IgD-negative memory B cell (primary cell): ENCODE data around the gene CNOT4. TPM values are rescaled to one million over a fixed set of nuclear protein-coding genes. Genes with fewer than 3 reads are reported as not detected.
A peak's percentile ranks its signal among the peaks of the same experiment; 100 is the strongest.
"Not testable (repeated sequence)": the region's sequence is repeated elsewhere in the genome, so short reads cannot be mapped to it uniquely, and the experiment has no call there.

Source experiments
- H3K27ac Mint-ChIP-seq, 3 donors: one replicate each; pipeline ENCODE4 v1.8.0; 2020 to 2022; ENCODE audit warnings: mild to moderate bottlenecking in 3 of 3, mixed read lengths in 3 of 3, moderate library complexity in 1 of 3
- H3K27me3 Mint-ChIP-seq: one replicate; pipeline ENCODE4 v1.8.0; 2021; ENCODE audit warnings: mixed read lengths
- H3K36me3 Mint-ChIP-seq: one replicate; pipeline ENCODE4 v1.8.0; 2020; ENCODE audit warnings: mild to moderate bottlenecking, mixed read lengths
- H3K4me1 Mint-ChIP-seq, 3 donors: one replicate each; pipeline ENCODE4 v1.8.0; 2020 to 2022; ENCODE audit warnings: mixed read lengths in 3 of 3, mild to moderate bottlenecking in 1 of 3
- H3K4me3 Mint-ChIP-seq, 4 donors: one replicate each; pipeline ENCODE4 v1.8.0; 2020 to 2022; ENCODE audit warnings: mild to moderate bottlenecking in 4 of 4, mixed read lengths in 4 of 4, moderate library complexity in 3 of 4
- H3K9me3 Mint-ChIP-seq, 3 donors: one replicate each; pipeline ENCODE4 v1.8.0; 2020 to 2021; ENCODE audit warnings: mixed read lengths in 3 of 3, mild to moderate bottlenecking in 1 of 3
- polyA plus RNA-seq: library from polyadenylated mRNA; unstranded; fragments of 300-500 nt; fragmentation: Illumina TruSeq; gene quantifications from one replicate; pipeline ENCODE4 v1.2.3, GENCODE V29; 2021

The CNOT4 gene
- polyA plus RNA-seq, 1 donor from 2014 or later, result 17.7 TPM

- no peak overlapping the region for H3K27ac Mint-ChIP-seq
Measured at GRCh38 chr7:135525426-135525825, 15.5 kb upstream of the CNOT4 start.

GRCh38 chr7:135523146-135523545, 13.2 kb upstream of the CNOT4 start:
- Mint-ChIP-seq H3K4me3 (no peak overlapping the region), H3K9me3 (peaks cover 0 to 4% (median 3%) of the 10 kb centered on the region in 3 donors), H3K27ac (no peak overlapping the region), H3K36me3 (no peaks in the 10 kb centered on the region), H3K27me3 (peaks cover 3% of the 10 kb centered on the region), H3K4me1 (peaks cover 0 to 4% (median 0%) of the 10 kb centered on the region in 3 donors)

More at GRCh38 chr7:135525426-135525825, 15.5 kb upstream of the CNOT4 start:
- Mint-ChIP-seq H3K4me1 (no peaks in the 10 kb centered on the region), H3K27me3 (peaks cover 3% of the 10 kb centered on the region), H3K4me3 (no peak overlapping the region), H3K9me3 (peaks cover 0 to 4% (median 3%) of the 10 kb centered on the region in 3 donors), H3K36me3 (no peaks in the 10 kb centered on the region)

- H3K4me1 Mint-ChIP-seq, result peaks cover 0 to 4% (median 0%) of the 10 kb centered on the region in 3 donors
- H3K9me3 Mint-ChIP-seq, result peaks cover 0 to 4% (median 3%) of the 10 kb centered on the region in 3 donors
Measured at GRCh38 chr7:135522509-135522908, 12.6 kb upstream of the CNOT4 start.

GRCh38 chr7:135519871-135520270, 10.0 kb upstream of the CNOT4 start:
- Mint-ChIP-seq H3K9me3 (peaks cover 0 to 4% (median 3%) of the 10 kb centered on the region in 3 donors), H3K4me1 (peaks cover 0 to 4% (median 0%) of the 10 kb centered on the region in 3 donors), H3K27ac (peak overlapping the region in 1 of 3 donors; percentile 19), H3K4me3 (no peak overlapping the region), H3K36me3 (no peaks in the 10 kb centered on the region), H3K27me3 (peaks cover 3% of the 10 kb centered on the region)

More at GRCh38 chr7:135522509-135522908, 12.6 kb upstream of the CNOT4 start:
- Mint-ChIP-seq H3K27ac (no peak overlapping the region), H3K36me3 (no peaks in the 10 kb centered on the region), H3K27me3 (peaks cover 3% of the 10 kb centered on the region), H3K4me3 (no peak overlapping the region)

GRCh38 chr7:135519233-135519688, 9.4 kb upstream of the CNOT4 start:
- peak overlapping the region in 1 of 3 donors; percentile 39 for H3K27ac Mint-ChIP-seq
- H3K4me3 Mint-ChIP-seq, result no peak overlapping the region
- peaks cover 0 to 4% (median 0%) of the 10 kb centered on the region in 3 donors for H3K4me1 Mint-ChIP-seq
- H3K36me3 Mint-ChIP-seq, result no peaks in the 10 kb centered on the region
- peaks cover 3% of the 10 kb centered on the region for H3K27me3 Mint-ChIP-seq
- H3K9me3 Mint-ChIP-seq, result peaks cover 0 to 4% (median 3%) of the 10 kb centered on the region in 3 donors

- peaks cover 0 to 4% (median 3%) of the 10 kb centered on the region in 3 donors for H3K9me3 Mint-ChIP-seq
- H3K36me3 Mint-ChIP-seq, result no peaks in the 10 kb centered on the region
- peaks cover 0 to 4% (median 0%) of the 10 kb centered on the region in 3 donors for H3K4me1 Mint-ChIP-seq
- H3K4me3 Mint-ChIP-seq, result no peak overlapping the region
- H3K27ac Mint-ChIP-seq, result no peak overlapping the region
- peaks cover 3% of the 10 kb centered on the region for H3K27me3 Mint-ChIP-seq
Measured at GRCh38 chr7:135518748-135519147, 8.8 kb upstream of the CNOT4 start.

GRCh38 chr7:135517060-135517459, 7.2 kb upstream of the CNOT4 start:
- no peaks in the 10 kb centered on the region for H3K9me3 Mint-ChIP-seq
- peaks cover 0 to 4% (median 0%) of the 10 kb centered on the region in 3 donors for H3K4me1 Mint-ChIP-seq
- H3K27ac Mint-ChIP-seq, result no peak overlapping the region
- H3K36me3 Mint-ChIP-seq, result no peaks in the 10 kb centered on the region
- no peaks in the 10 kb centered on the region for H3K27me3 Mint-ChIP-seq
- H3K4me3 Mint-ChIP-seq, result no peak overlapping the region

- no peaks in the 10 kb centered on the region for H3K36me3 Mint-ChIP-seq
- H3K4me3 Mint-ChIP-seq, result no peak overlapping the region
- no peak overlapping the region for H3K27ac Mint-ChIP-seq
- H3K27me3 Mint-ChIP-seq, result no peaks in the 10 kb centered on the region
- H3K9me3 Mint-ChIP-seq, result no peaks in the 10 kb centered on the region
- H3K4me1 Mint-ChIP-seq, result peaks cover 0 to 4% (median 0%) of the 10 kb centered on the region in 3 donors
Measured at GRCh38 chr7:135514856-135515255, 5.0 kb upstream of the CNOT4 start.

- peaks cover 0 to 7% (median 4%) of the 10 kb centered on the region in 3 donors for H3K4me1 Mint-ChIP-seq
- no peaks in the 10 kb centered on the region for H3K36me3 Mint-ChIP-seq
- H3K4me3 Mint-ChIP-seq, result no peak overlapping the region
- no peaks in the 10 kb centered on the region for H3K27me3 Mint-ChIP-seq
- no peaks in the 10 kb centered on the region for H3K9me3 Mint-ChIP-seq
- H3K27ac Mint-ChIP-seq, result no peak overlapping the region
Measured at GRCh38 chr7:135512135-135512887, 2.4 kb upstream of the CNOT4 start.

GRCh38 chr7:135510592-135511183, 786 bp upstream of the CNOT4 start:
- Mint-ChIP-seq H3K36me3 (no peaks in the 10 kb centered on the region), H3K4me1 (peaks cover 0 to 14% (median 6%) of the 10 kb centered on the region in 3 donors), H3K27me3 (no peaks in the 10 kb centered on the region), H3K9me3 (no peaks in the 10 kb centered on the region), H3K4me3 (no peak overlapping the region), H3K27ac (no peak overlapping the region)

GRCh38 chr7:135509589-135509838, 388 bp downstream of the CNOT4 start:
- no peak overlapping the region for H3K4me3 Mint-ChIP-seq
- H3K27ac Mint-ChIP-seq, result no peak overlapping the region
- H3K9me3 Mint-ChIP-seq, result no peaks in the 10 kb centered on the region
- H3K27me3 Mint-ChIP-seq, result no peaks in the 10 kb centered on the region
- H3K4me1 Mint-ChIP-seq, result peaks cover 5 to 18% (median 6%) of the 10 kb centered on the region in 3 donors
- no peaks in the 10 kb centered on the region for H3K36me3 Mint-ChIP-seq

- Mint-ChIP-seq H3K36me3 (no peaks in the 10 kb centered on the region), H3K4me3 (no peak overlapping the region), H3K27me3 (no peaks in the 10 kb centered on the region), H3K27ac (no peak overlapping the region), H3K4me1 (peaks cover 5 to 18% (median 6%) of the 10 kb centered on the region in 3 donors), H3K9me3 (no peaks in the 10 kb centered on the region)
Measured at GRCh38 chr7:135508883-135509588, 866 bp downstream of the CNOT4 start.

GRCh38 chr7:135501402-135501801, 8.5 kb downstream of the CNOT4 start:
- Mint-ChIP-seq H3K9me3 (no peaks in the 10 kb centered on the region), H3K36me3 (peaks cover 2% of the 10 kb centered on the region), H3K4me3 (no peak overlapping the region), H3K27ac (no peak overlapping the region), H3K27me3 (no peaks in the 10 kb centered on the region), H3K4me1 (peaks cover 30 to 45% (median 41%) of the 10 kb centered on the region in 3 donors)

- no peaks in the 10 kb centered on the region for H3K9me3 Mint-ChIP-seq
- H3K4me1 Mint-ChIP-seq, result peaks cover 30 to 42% (median 40%) of the 10 kb centered on the region in 3 donors
- no peak overlapping the region for H3K27ac Mint-ChIP-seq
- peaks cover 2% of the 10 kb centered on the region for H3K36me3 Mint-ChIP-seq
- H3K27me3 Mint-ChIP-seq, result no peaks in the 10 kb centered on the region
- H3K4me3 Mint-ChIP-seq, result peak overlapping the region in 1 of 4 donors; percentile 76
Measured at GRCh38 chr7:135499818-135500217, 10.1 kb downstream of the CNOT4 start.

- not testable (repeated sequence) for H3K9me3 Mint-ChIP-seq, H3K27me3 Mint-ChIP-seq, H3K27ac Mint-ChIP-seq, H3K36me3 Mint-ChIP-seq, H3K4me3 Mint-ChIP-seq
- H3K4me1 Mint-ChIP-seq, result peaks cover 34 to 45% (median 44%) of the 10 kb centered on the region in 3 donors
Measured at GRCh38 chr7:135497161-135497560, 12.7 kb downstream of the CNOT4 start.
